ENCODE measurements around the gene EID2.
A peak's percentile ranks its signal among the peaks of the same experiment; 100 is the strongest.

The EID2 gene

GRCh38 chr19:39499932-39500331 lies 40.0 kb downstream of the EID2 start:
- no peak for DNase-seq

GRCh38 chr19:39498798-39499642 lies 40.9 kb downstream of the EID2 start, which contains the start of gene DLL3:
TSS of gene DLL3 (plus strand) at chr19:39498947. CDS start at chr19:39498975, 28 bp downstream.
- DNase-seq = peak; percentile 49

- DNase-seq = peak; percentile 75
Observed at GRCh38 chr19:39497996-39498797, 41.8 kb downstream of the EID2 start.

- no peak for DNase-seq
Observed at GRCh38 chr19:39497701-39497995, 42.3 kb downstream of the EID2 start.

- no peak for DNase-seq
Observed at GRCh38 chr19:39496063-39496462, 43.9 kb downstream of the EID2 start.

GRCh38 chr19:39494661-39495060 lies 45.3 kb downstream of the EID2 start:
- no peak for DNase-seq

GRCh38 chr19:39492788-39493187 lies 47.2 kb downstream of the EID2 start:
- no peak for DNase-seq

- DNase-seq = no peak
Observed at GRCh38 chr19:39492225-39492624, 47.7 kb downstream of the EID2 start.

- DNase-seq = no peak
Observed at GRCh38 chr19:39489756-39490155, 50.2 kb downstream of the EID2 start.
